Measurements from ENCODE around the gene CHEK1.

The CHEK1 gene

DNA sequence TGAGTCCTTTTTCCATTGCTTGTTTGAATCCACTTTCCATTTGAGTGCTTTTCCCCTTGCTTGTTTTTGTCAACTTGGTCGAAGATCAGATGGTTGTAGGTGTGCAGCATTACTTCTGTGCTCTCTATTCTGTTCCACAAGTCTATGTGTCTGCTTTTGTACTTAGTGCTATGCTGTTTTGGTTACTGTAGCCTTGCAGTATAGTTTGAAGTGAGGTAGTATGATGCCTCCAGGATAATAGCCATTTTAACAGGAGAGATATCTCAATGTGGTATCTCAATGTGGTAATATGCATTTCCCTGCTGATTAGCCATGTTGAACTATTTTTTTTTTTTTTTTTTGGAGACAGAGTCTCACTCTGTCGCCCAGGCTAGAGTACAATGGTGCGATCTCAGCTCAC lies 38.9 kb downstream of the CHEK1 start:
- no peak overlapping the region for H3K27ac ChIP-seq
- TF ChIP-seq CTCF (conservative IDR thresholded peaks at IDR 0.05; ENCODE audit: low read depth, low read length), result no peak
- no peaks in the 10 kb centered on the region; the same call in 1 of the 2 replicates for H3K79me2 ChIP-seq (ENCODE audit: insufficient read depth, low read depth)
- no peak overlapping the region for H3K4me3 ChIP-seq (IDR thresholded peaks at IDR 0.05; ENCODE audit: insufficient read depth, low read depth, low read length)
- no peaks in the 10 kb centered on the region for H4K20me1 ChIP-seq (ENCODE audit: insufficient read depth)
- H3K9ac ChIP-seq, result no peak overlapping the region
- no peaks in the 10 kb centered on the region for H3K4me1 ChIP-seq (ENCODE audit: low read depth, poor library complexity, severe bottlenecking)
- H3K4me2 ChIP-seq, result no peak overlapping the region
- H2AFZ ChIP-seq (ENCODE audit: low read depth), result no peak overlapping the region
- no peaks in the 10 kb centered on the region for H3K27me3 ChIP-seq (ENCODE audit: insufficient read depth, low read depth)
- no peaks in the 10 kb centered on the region for H3K36me3 ChIP-seq (ENCODE audit: insufficient read depth)

- no peaks in the 10 kb centered on the region for H3K4me1 ChIP-seq (ENCODE audit: low read depth, poor library complexity, severe bottlenecking)
- H3K27ac ChIP-seq, result no peak overlapping the region
- no peaks in the 10 kb centered on the region for H3K27me3 ChIP-seq (ENCODE audit: insufficient read depth, low read depth)
- no peaks in the 10 kb centered on the region for H3K36me3 ChIP-seq (ENCODE audit: insufficient read depth)
- no peak for TF ChIP-seq CTCF (conservative IDR thresholded peaks at IDR 0.05; ENCODE audit: low read depth, low read length)
- H3K9ac ChIP-seq, result no peak overlapping the region
- no peak overlapping the region for H3K4me3 ChIP-seq (IDR thresholded peaks at IDR 0.05; ENCODE audit: insufficient read depth, low read depth, low read length)
- H4K20me1 ChIP-seq (ENCODE audit: insufficient read depth), result no peaks in the 10 kb centered on the region
- no peak overlapping the region for H2AFZ ChIP-seq (ENCODE audit: low read depth)
- H3K79me2 ChIP-seq (ENCODE audit: insufficient read depth, low read depth), result no peaks in the 10 kb centered on the region; the same call in 1 of the 2 replicates
- H3K4me2 ChIP-seq, result no peak overlapping the region
Observed at GRCh38 chr11:125667151-125667550, 42.2 kb downstream of the CHEK1 start.

DNA sequence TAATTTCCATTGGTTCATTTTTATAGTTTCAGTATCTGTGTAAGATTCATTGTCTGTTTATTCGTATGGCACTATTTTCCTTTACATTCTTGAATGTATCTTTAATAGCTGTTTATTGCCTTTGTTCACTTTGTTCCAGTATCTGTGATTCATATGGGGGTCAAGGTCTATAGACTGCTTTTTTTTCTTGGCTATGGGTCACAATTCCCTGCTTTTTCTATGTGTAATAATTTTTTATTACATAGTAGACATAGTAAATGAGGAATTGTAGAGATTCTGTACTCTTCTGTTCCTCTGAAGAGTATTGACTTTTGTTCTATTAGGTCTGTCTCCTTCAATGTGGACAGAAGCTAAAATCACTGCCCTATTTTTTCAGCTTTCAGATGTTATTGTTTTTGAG lies 45.2 kb downstream of the CHEK1 start:
- Histone ChIP-seq H3K36me3 (ENCODE audit: insufficient read depth) (no peaks in the 10 kb centered on the region), H3K4me3 (IDR thresholded peaks at IDR 0.05; ENCODE audit: insufficient read depth, low read depth, low read length) (no peak overlapping the region), H3K79me2 (ENCODE audit: insufficient read depth, low read depth) (no peaks in the 10 kb centered on the region), H3K4me2 (no peak overlapping the region), H2AFZ (ENCODE audit: low read depth) (no peak overlapping the region), H3K9ac (no peak overlapping the region), H3K4me1 (ENCODE audit: low read depth, poor library complexity, severe bottlenecking) (no peaks in the 10 kb centered on the region), H3K27ac (no peak overlapping the region), H4K20me1 (ENCODE audit: insufficient read depth) (no peaks in the 10 kb centered on the region), H3K27me3 (ENCODE audit: insufficient read depth, low read depth) (no peaks in the 10 kb centered on the region)
- no peak for TF ChIP-seq CTCF (conservative IDR thresholded peaks at IDR 0.05; ENCODE audit: low read depth, low read length)

DNA sequence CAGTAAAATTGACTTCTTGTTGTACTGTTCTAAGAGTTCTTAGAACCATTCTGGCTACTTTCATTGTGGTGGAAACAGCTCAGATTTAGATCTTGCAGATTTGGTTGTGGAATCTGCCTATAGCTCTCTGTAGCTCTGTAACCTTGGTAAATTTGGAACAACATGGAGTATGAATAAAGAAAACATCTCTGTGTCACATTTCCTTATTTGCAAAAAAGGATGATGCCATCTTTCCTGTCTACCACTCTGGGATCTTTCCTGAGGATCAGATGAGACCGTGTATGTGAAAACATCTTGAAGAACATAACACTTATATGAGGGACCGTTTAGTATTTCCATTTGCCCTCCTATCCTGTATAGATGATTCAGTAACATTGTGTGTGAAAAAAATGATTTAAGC lies 46.6 kb downstream of the CHEK1 start:
- H2AFZ ChIP-seq (ENCODE audit: low read depth), result no peak overlapping the region
- no peaks in the 10 kb centered on the region for H4K20me1 ChIP-seq (ENCODE audit: insufficient read depth)
- H3K27me3 ChIP-seq (ENCODE audit: insufficient read depth, low read depth), result no peaks in the 10 kb centered on the region
- H3K27ac ChIP-seq, result no peak overlapping the region
- H3K36me3 ChIP-seq (ENCODE audit: insufficient read depth), result no peaks in the 10 kb centered on the region
- no peaks in the 10 kb centered on the region for H3K79me2 ChIP-seq (ENCODE audit: insufficient read depth, low read depth)
- no peak overlapping the region for H3K9ac ChIP-seq
- H3K4me2 ChIP-seq, result no peak overlapping the region
- no peak overlapping the region for H3K4me3 ChIP-seq (IDR thresholded peaks at IDR 0.05; ENCODE audit: insufficient read depth, low read depth, low read length)
- TF ChIP-seq CTCF (conservative IDR thresholded peaks at IDR 0.05; ENCODE audit: low read depth, low read length), result no peak
- H3K4me1 ChIP-seq (ENCODE audit: low read depth, poor library complexity, severe bottlenecking), result no peaks in the 10 kb centered on the region
